D721Med (cell line): ENCODE data around the gene DIO3.

Experiments
- DNase-seq: peaks from one replicate; pipeline ENCODE4 v3.0.0; 2011; ENCODE audit warnings: low spot score; ENCODE audit not compliant: insufficient read length
- FAIRE-seq: peaks from 2 replicates; lab custom pipeline; 2011; peaks lifted over from hg19 to GRCh38; lab: Jason Lieb, UNC
- CTCF ChIP-seq: IDR thresholded peaks from 2 replicates; pipeline ENCODE4 v1.5.1; 2012; ENCODE audit warnings: mild to moderate bottlenecking, control low read depth; ENCODE audit not compliant: insufficient read depth; ENCODE audit errors: missing control alignments

The DIO3 gene

GRCh38 chr14:101561145-101561896, at the start of gene DIO3:
DIO3 (plus strand) TSS chr14:101561495.
- no peak for TF ChIP-seq CTCF
- DNase-seq (no peak), FAIRE-seq (no peak)

GRCh38 chr14:101511620-101512375, 49.5 kb upstream of the DIO3 start:
- DNase-seq, result no peak
- no peak for FAIRE-seq
- TF ChIP-seq CTCF, result no peak

GRCh38 chr14:101512376-101512695, 49.0 kb upstream of the DIO3 start:
- no peak for FAIRE-seq
- no peak for TF ChIP-seq CTCF
- DNase-seq, result no peak

GRCh38 chr14:101514136-101514535, 47.2 kb upstream of the DIO3 start:
- DNase-seq (no peak), FAIRE-seq (no peak)
- TF ChIP-seq CTCF, result no peak

- DNase-seq (no peak), FAIRE-seq (no peak)
- no peak for TF ChIP-seq CTCF
These were observed 44.9 kb upstream of the DIO3 start for GRCh38 chr14:101516401-101516800.

GRCh38 chr14:101518611-101519473, 42.5 kb upstream of the DIO3 start:
- FAIRE-seq (no peak), DNase-seq (no peak)
- no peak for TF ChIP-seq CTCF
